Body of pancreas (tissue), 4 donors: ENCODE measurements around the gene ULK4. TPM values are rescaled to one million over a fixed set of nuclear protein-coding genes. Genes with fewer than 3 reads are reported as not detected.

Experiments used
- ATAC-seq: fragments of 150-250 bp; one replicate; pipeline ENCODE4 v1.9.1; 2016
- DNase-seq, 4 donors: peaks; one replicate each; pipeline ENCODE4 v3.0.0-alpha.2; 2019
- H3K27ac ChIP-seq, 4 donors: fragments of 200-600 bp; sonication (generic); 1 replicate in 3 of 4; 2 replicates in 1 of 4; pipeline versions ENCODE4 v1.5.1 to v1.6.1; 2016 to 2019; ENCODE audit warnings: mild to moderate bottlenecking in 1 of 4, mixed read lengths in 1 of 4, moderate library complexity in 1 of 4
- H3K27me3 ChIP-seq, 2 donors: fragments of 200-600 bp; sonication (generic); one replicate each; pipeline ENCODE4 v1.6.0; 2016; ENCODE audit warnings: mild to moderate bottlenecking in 1 of 2
- H3K36me3 ChIP-seq, 2 donors: fragments of 200-600 bp; sonication (generic); replicated peaks in 1 of 2; 2 replicates each; pipeline ENCODE4 v1.5.1; 2016; ENCODE audit warnings: low read depth in 2 of 2; ENCODE audit not compliant: insufficient read depth in 1 of 2
- H3K4me1 ChIP-seq: fragments of 200-600 bp; sonication (generic); one replicate; pipeline ENCODE4 v1.6.0; 2016
- H3K4me3 ChIP-seq, 2 donors: fragments of 200-600 bp; sonication (generic); 1 replicate in 1 of 2; 2 replicates in 1 of 2; pipeline ENCODE4 v1.5.1; 2016 to 2019
- H3K9me3 ChIP-seq, 3 donors: fragments of 200-600 bp; sonication (generic); 1 replicate in 2 of 3; 2 replicates in 1 of 3; pipeline ENCODE4 v1.5.1; 2016
- CTCF ChIP-seq, 7 experiments: fragments of 450-650 bp in 4 of 7; fragments of 200-600 bp in 3 of 7; sonication (generic) in 3 of 7; IDR thresholded peaks; one replicate each; pipeline ENCODE4 v1.5.1; 2016 to 2019; ENCODE audit warnings: antibody characterized with exemption in 7 of 7
- POLR2A ChIP-seq, 3 donors: fragments of 450-650 bp; IDR thresholded peaks; one replicate each; pipeline ENCODE4 v1.6.1; 2016; ENCODE audit warnings: antibody characterized with exemption in 3 of 3, mild to moderate bottlenecking in 2 of 3
- WGBS, 2 donors: methylation state at CpG; one replicate each; pipeline ENCODE4 v1.1.5; 2017; 5-methylcytosine and 5-hydroxymethylcytosine counted together
- intact Hi-C: fragments of 100-400 bp; cut with DNase I; formaldehyde crosslinking; loops from one replicate; pipeline ENCODE4 v1.15.1; 2023
- total RNA-seq, 2 donors: library from RNA; depleted of rRNA; stranded (reverse); fragments of >200 nt; gene quantifications; one replicate each; pipeline ENCODE4 v1.1.0, GENCODE V29; 2016

ULK4 gene
- total RNA-seq, 2 donors from 2014 or later: 7.3 to 12.5 TPM

GRCh38 chr3:41345788-41346187, 616.1 kb downstream of the ULK4 start:
- ATAC-seq: no peak
- DNase-seq: no peak
- intact Hi-C loops: no loop called here
- H3K4me1 ChIP-seq: no peaks in the 10 kb centered on the region
- H3K27ac ChIP-seq: no peak overlapping the region
- no peak for TF ChIP-seq CTCF (IDR thresholded peaks at IDR 0.05)
- no peak for TF ChIP-seq POLR2A (IDR thresholded peaks at IDR 0.05)
- WGBS, 2 donors: 89 to 90% methylated on average over 5 of the region's 5 CpGs
- no peak overlapping the region for H3K4me3 ChIP-seq
- H3K27me3 ChIP-seq: no peaks in the 10 kb centered on the region
- no peaks in the 10 kb centered on the region for H3K9me3 ChIP-seq
- H3K36me3 ChIP-seq: no peaks in the 10 kb centered on the region

DNA sequence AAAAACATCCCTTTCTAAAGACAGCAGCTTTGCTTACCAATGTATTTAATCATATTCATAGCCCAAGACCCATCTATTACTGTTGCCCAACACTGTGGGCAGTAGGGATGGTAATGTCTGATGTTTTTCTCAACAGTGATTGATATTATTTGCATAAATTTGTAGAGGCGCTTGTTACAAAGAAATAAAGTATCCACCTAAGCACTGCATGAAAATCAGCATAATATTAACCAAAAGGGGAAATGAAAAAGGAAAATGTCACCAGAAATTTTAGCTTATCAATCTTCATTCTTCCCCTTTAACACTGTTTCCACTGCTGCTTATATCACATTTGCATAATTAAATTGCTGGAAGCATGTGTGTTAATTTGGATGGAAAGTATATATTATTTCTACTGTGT, 622.1 kb downstream of the ULK4 start:
- Histone ChIP-seq H3K4me3 (no peak overlapping the region), H3K27ac (no peak overlapping the region), H3K36me3 (no peaks in the 10 kb centered on the region), H3K4me1 (no peaks in the 10 kb centered on the region), H3K27me3 (no peaks in the 10 kb centered on the region), H3K9me3 (no peaks in the 10 kb centered on the region)
- no peak for ATAC-seq
- DNase-seq: no peak
- intact Hi-C loops: no loop called here
- no peak for TF ChIP-seq POLR2A (IDR thresholded peaks at IDR 0.05)
- TF ChIP-seq CTCF (IDR thresholded peaks at IDR 0.05): no peak
- WGBS, 2 donors: 86 to 96% methylated on average over 1 of the region's 1 CpG

- Histone ChIP-seq H3K36me3 (no peaks in the 10 kb centered on the region), H3K4me3 (no peak overlapping the region), H3K27me3 (no peaks in the 10 kb centered on the region), H3K4me1 (no peaks in the 10 kb centered on the region), H3K27ac (no peak overlapping the region), H3K9me3 (no peaks in the 10 kb centered on the region)
- TF ChIP-seq POLR2A (IDR thresholded peaks at IDR 0.05): no peak
- no peak for TF ChIP-seq CTCF (IDR thresholded peaks at IDR 0.05)
- WGBS, 2 donors: 67 to 82% methylated on average over 1 of the region's 1 CpG
- DNase-seq (no peak), ATAC-seq (no peak)
- intact Hi-C loops: no loop called here
Measured at GRCh38 chr3:41338276-41338675, 623.6 kb downstream of the ULK4 start.

DNA sequence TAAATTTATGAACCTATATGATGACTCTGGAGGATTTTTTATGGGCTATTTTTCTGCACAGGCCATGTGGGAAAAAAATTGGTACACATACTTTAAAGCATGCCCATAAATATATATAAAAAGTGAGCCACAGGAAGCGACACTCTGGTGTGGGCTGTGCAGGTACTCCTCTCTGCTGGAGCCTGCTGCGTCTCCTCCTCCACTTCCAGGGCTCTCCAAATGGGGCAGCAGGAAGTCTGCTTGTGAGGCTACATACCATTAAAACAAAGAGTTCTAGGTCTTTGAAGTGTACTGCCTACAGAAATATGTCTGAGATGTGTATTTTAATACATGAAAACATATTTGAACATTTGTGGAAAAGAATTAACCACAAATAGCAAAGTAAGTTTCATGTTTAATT, 627.5 kb downstream of the ULK4 start:
- ATAC-seq (no peak), DNase-seq (no peak)
- TF ChIP-seq CTCF (IDR thresholded peaks at IDR 0.05) (no peak), POLR2A (IDR thresholded peaks at IDR 0.05) (no peak)
- WGBS, 2 donors: 94 to 95% methylated on average over 2 of the region's 2 CpGs
- H3K36me3 ChIP-seq: no peaks in the 10 kb centered on the region
- no peaks in the 10 kb centered on the region for H3K9me3 ChIP-seq
- intact Hi-C loops: no loop called here
- no peaks in the 10 kb centered on the region for H3K4me1 ChIP-seq
- no peak overlapping the region for H3K27ac ChIP-seq
- no peak overlapping the region for H3K4me3 ChIP-seq
- H3K27me3 ChIP-seq: no peaks in the 10 kb centered on the region

- 79 to 81% methylated on average over 3 of the region's 3 CpGs for WGBS, 2 donors
- TF ChIP-seq POLR2A (IDR thresholded peaks at IDR 0.05): no peak
- no peak for TF ChIP-seq CTCF (IDR thresholded peaks at IDR 0.05)
- Histone ChIP-seq H3K9me3 (no peaks in the 10 kb centered on the region), H3K4me3 (no peak overlapping the region), H3K27ac (no peak overlapping the region), H3K36me3 (no peaks in the 10 kb centered on the region), H3K4me1 (no peaks in the 10 kb centered on the region), H3K27me3 (peaks cover 0 to 3% of the 10 kb centered on the region in 2 donors)
- ATAC-seq: no peak
- DNase-seq: no peak
- intact Hi-C loops: no loop called here
Measured at GRCh38 chr3:41331041-41331440, 630.9 kb downstream of the ULK4 start.
